Activated CD8-positive, alpha-beta memory T cell treated with anti-CD3 and anti-CD28 coated beads for 4 hours (primary cell): ENCODE measurements around the gene CD58.

Experiments used
- DNase-seq, 2 donors: peaks; one replicate each; pipeline ENCODE4 v3.0.0-alpha.2; 2020; ENCODE audit warnings: low read depth in 2 of 2

CD58 gene

DNA sequence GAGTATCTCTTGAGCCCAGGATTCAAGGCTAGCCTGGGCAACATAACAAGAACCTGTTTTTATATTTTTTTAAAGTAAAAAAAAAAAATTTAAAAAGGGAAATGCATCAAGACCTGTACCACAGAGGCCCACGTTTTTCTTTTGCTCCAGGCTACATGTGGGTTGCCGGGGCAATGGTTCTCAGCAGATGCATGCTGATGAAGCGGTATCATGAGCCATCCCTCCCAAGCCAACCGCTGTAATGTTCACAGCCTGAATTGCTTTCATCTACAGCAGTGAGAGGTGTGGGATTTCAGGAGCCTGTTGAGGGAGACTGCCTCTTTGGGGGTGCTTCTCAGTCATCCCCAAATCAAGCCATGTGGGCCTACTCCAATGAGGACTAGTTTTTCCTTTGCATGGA, 60.5 kb downstream of the CD58 start:
- no peak for DNase-seq

GRCh38 chr1:116508984-116509980, 61.5 kb downstream of the CD58 start:
- peak in 1 of 2 donors; percentile 39 for DNase-seq

DNA sequence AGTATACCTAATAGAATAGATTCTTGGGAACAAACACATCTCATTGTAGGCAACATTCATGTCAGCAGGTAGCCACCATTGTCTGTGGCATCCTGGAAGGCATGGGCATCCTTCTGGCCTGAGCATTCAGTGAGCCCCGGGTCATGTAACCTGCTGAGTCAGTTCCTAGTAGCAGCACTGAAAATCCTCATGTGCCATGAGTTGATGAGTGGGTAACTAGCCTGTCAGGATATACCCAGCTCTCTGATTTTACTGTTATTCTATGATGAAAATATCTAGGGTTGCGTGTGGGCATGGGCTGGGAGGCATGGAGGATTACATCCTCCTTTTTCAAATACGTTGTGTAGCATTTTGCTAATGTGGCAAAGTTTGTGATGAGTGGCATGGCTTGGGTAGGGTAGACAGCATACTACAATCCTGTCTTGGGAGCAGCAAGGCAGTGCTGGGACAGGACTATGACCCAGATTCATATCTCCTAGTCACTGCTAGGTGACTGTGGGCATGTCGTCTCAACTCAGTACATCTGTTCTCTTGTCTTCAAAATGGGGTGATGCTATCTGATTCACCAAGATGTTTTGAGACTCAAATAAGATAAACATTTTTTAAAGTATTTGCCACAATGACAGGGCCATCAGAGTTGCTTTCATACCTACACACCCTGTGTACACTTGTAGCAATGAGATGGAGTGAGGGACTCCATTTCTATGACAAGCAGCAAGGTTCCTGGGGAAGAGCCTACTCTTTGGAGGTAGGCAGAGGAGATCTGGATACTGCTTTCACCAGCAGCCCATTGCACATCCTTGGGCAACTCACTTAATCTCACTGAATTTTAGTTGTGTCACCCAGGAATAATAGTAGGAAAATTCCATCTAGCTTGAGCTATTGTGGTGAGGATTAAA, 62.5 kb downstream of the CD58 start:
- DNase-seq, result no peak

- no peak for DNase-seq
Measured at GRCh38 chr1:116507631-116508030, 63.2 kb downstream of the CD58 start.

DNA sequence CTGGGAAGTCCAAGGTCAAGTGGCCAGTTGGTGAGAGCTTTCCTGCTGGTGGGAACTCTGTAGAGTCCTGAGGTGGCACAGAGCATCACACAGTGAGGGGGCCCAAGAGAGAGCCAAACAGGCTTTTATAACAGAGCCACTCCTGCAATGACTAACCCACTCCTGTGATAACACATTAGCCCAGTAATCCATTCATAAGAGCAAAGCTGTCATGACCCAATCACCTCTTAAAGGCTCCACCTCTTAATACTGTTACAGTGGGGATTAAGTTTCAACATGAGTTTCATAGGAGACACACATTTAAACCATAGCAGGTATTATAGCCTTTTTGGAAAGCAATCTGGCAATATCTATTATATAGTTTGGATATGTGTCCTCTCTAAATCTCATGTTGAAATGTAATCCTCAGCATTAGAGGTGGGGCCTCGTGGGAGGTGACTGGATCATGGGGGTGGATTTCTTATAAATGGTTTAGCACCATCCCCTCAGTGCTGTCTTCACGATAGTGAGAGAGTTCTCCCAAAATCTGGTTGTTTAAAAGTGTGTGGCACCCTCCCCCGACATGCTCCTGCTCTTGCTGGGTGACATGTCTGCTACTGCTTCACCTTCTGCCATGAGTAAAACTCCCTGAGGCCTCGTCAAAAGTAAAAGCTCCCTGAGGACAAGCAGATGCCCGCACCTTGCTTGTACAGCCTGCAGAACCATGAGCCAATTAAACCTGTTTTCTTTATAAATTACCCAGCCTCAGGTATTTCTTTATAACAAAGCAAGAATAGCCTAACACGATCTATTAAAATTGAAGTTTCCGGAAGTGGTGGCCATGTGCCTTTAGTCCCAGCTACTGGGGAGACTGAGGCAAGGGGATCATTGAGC, 64.5 kb downstream of the CD58 start:
- DNase-seq, result no peak

- peak; percentile 73 to 78 for DNase-seq
Measured at GRCh38 chr1:116504308-116505156, 66.3 kb downstream of the CD58 start.

DNA sequence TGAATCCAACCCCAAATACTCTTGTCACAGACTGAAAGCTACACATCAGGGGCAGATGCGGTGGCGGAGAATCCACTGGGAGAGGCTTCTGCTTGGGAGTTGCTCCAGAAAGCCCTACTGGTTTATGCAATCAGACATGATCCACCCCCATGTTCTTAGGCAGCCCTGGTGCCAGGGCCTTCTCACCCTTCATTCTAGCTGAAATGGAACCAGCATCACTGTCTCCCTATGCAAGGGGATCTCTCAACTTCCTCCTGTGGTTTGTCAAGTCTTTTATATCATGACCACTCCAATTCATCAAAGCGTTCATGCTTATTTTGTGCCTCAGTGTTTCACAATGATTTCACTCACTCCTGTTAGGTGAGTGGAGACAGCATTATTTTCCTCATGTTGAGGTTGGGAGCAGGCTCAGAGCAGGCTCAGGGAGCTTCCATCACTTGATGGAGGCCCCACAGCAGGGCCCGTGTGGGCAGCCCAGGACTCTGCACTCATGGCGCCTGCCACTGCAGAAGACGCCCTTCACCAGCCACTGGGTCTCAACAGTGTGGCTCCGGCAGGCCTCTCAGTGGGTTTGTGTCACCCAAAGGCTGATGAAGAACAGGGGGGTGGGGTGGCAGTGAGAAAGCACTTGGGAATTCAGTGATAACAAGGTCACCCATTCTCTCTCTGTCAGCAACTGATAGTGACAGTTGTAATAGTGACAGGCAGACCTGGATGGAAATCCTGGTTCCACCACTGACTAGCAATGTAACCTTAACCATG, 67.1 kb downstream of the CD58 start:
- DNase-seq, result no peak

DNA sequence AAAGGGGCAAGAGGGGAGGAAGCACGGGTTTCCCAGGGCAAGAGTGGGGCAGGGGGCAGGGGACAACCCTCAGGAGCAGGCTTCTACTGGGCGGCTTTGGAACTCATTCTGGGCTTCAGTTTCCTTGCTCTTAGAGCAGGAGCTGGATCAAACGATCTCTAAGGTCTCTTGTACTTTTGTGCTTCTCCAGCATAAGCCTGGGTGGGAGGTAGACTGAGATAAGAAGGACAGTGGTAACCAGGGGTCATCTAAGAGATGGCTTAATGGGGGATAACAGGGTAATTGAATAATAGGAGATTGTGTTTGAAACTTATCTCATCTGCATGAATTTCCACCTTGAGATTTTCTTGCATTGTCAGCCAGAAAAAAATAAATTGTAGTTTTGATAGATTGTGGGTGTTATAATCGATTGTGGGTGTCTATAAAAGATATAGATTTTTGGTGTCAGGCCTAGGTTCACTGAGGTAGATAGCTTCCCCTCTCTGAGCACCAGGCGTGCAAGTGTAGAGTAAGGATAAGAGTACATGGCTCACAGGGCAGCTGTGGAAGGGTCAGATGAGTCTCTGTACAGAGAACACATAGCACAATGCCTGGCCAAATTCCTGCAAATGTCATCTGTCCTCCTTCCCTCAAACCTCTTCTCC, 68.0 kb downstream of the CD58 start:
- no peak for DNase-seq

GRCh38 chr1:116501870-116502244, 69.0 kb downstream of the CD58 start:
- DNase-seq, result no peak

DNA sequence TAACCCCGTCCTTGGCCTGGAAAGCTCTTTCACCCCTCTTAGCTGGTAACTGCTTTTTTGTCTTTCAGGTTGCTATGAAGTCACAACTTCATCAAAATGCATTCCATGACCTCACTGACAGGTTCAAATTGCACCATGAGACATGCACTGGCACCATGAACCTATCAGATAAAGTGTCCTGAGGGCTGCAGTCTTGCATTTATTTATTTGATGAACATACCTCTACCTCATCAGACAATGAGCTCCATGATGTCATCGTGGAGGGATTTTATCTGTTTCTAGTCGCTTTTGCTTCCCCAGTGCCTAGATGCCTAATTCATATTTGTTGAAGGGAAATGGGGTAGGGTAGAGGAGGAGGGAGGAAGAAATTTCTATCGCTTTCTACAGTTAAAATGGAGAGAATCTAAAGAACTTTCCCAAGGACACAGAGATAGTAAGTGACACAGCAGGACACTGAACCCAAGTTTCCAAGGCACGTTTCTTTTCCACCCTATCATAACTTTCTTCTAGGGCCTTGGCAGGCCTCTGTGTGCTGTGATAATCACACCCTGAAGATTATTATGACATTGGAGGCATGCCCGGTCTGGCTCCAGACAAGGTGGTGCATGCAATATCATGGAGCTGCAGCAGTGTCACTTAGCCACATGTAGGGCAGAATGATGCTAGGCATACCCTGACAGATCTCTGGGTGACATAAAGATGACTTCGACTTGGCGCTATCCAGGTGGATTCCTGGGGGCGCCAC, 69.5 kb downstream of the CD58 start:
- DNase-seq, result no peak

DNA sequence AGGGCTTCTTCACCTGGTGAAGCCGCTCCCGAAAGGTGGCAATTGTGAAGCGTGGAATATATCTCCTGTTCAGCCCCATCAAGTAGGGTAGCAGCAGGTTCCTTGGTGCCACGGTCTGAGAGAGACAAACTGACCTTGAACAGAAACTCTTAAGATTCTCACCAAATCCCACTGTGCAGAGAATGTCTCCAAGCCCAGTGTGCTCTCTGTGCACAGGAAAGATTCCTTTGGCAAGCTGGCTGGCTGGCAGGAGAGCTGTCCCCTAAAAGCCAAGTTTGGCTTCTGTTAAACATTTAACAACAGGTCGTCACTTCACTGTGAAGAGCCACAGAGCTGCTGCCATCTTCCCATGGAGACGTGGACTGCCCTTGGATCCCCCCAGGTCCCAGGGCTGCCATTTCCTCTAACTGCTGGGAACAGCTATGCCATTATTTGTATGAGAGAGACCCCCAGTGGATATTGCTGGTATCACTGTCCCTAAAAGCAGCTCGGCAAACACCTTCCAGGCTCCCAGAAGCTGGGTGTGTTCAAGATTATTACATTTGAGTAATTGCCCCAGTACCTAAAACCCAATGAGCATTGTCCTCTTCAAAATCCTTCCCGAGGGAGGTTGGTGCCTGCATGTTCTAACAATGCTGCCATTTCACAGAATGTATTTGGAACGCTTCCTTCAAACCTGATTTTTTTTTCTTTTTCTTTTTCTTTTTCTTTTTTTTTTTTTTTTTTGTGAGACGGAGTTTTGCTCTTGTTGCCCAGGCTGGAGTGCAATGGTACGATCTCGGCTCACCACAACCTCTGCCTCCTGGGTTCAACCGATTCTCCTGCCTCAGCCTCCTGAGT, 71.8 kb downstream of the CD58 start:
- DNase-seq, result peak in 1 of 2 donors; percentile 30

DNA sequence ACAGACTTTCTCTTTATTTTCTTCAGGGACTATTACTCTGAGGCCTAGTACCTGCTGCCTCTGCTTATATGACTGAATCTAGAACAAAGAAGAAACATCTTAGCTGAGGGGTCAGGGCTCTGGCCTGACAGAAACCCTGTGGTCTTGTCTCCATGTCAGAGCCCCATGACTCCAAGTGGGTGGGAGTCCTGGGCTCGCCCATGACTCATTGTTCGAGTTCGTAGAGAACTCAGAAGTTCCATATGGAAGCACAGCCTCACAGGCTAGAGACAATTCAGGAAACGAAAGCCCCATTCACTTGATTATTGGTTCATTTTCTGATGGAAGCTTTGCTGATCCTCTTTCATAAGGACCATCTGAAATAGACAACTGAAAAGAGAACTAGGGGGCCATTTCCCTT, 73.2 kb downstream of the CD58 start:
- no peak for DNase-seq

GRCh38 chr1:116496898-116497297, 73.9 kb downstream of the CD58 start:
- DNase-seq, result no peak

DNA sequence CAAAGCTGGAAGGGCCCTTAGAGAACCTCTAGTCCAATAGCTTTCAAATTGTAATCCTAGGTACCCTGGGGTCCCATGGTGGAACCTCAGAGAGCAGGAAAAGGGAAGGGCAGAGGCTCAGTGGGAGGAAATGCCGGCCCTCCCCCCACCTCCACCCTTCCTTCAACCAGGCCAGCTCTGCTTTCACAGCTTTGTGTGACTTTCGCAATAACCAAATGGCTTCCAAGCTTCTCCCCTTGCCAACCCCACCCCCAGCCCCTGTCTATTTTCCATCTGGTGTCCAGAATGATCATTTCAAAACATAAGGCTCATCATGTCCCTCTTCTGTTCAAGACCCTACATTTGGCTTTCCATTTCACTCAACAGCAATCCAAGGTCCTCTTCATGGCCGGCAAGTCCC, 74.4 kb downstream of the CD58 start:
- no peak for DNase-seq

DNA sequence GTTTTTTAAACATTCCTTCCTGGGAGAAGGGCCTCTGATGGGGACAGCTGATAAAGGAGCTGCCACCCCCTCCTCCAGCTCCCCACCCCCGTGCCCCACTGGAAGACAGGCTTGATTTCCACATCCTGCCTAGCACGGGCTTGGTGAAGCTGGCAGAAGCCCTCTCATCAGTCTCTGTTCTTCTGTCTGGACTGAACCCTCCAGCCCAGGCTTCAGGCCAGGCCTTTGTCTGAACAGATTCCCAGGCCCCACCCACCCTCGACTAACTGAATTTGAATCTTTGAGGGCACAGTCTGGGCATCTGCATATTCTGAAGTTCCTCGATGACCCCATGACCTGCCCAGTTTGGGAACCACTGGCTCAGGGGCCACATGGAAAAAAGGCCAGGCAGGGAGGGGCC, 75.3 kb downstream of the CD58 start:
- no peak for DNase-seq

DNA sequence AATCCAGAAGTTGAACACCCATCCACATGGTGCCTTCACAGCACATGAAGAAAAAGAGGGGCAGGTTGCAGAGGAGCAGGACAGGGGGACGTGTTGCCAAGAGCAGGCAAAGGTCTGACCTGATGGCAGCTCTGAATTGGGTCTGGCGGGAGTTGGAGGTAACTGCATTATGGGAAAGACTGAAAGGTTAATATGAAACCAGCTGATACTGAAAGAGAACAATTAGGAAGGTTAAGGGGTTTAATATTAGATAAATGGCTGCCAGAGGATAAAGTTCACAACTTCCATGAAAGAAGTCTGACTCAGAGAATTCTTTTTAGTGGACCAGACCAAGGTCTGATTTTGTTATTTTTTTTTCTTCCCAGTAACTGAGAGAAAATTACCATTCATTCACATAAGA, 76.1 kb downstream of the CD58 start:
- DNase-seq, result no peak

DNA sequence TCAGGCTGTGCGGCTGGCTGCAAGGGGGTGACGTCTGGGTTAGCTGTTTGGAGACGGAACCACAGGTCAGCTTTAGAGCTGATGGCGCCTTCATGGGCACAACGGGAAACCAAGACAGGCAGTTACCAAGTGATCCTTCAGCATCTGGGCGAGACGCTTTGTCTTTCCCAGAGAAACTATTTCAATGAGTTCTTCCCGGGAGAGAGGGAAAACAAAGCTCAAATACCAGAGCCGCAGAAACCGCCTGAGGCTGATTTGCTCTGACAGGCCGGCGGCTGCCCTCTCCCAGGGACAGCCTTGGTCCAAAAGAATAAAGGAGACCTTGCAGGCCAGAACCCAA, 76.5 kb downstream of the CD58 start:
- DNase-seq, result no peak
